Central memory CD4-positive, alpha-beta T cell (primary cell): ENCODE results near the gene MTMR2.

Source experiments
- DNase-seq: peaks from one replicate; pipeline ENCODE4 v3.0.0; 2022

The MTMR2 gene

GRCh38 chr11:95917193-95918036 is 6.5 kb downstream of the MTMR2 start:
- DNase-seq = no peak

DNA sequence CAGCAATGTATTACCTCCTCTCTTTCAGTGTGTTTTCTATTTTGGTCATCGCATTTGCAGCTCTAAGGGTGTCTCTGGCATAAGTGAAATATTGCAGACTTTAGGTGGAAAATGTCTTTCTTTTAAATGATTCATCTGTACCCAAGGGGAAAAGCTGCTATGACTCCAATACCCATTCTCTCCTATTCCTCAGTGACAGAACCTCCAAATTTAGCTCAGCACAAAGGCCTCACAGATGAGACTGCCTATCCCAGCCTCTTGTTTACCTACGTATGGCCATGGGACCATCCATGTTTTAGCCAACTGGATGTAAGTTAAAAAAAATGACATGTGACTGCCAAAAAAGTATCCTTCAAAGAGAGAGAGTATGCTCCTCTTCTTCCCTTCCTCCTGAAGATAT is 7.9 kb downstream of the MTMR2 start:
- DNase-seq = no peak

- DNase-seq = no peak
Observed at GRCh38 chr11:95915051-95915450, 8.9 kb downstream of the MTMR2 start.

DNA sequence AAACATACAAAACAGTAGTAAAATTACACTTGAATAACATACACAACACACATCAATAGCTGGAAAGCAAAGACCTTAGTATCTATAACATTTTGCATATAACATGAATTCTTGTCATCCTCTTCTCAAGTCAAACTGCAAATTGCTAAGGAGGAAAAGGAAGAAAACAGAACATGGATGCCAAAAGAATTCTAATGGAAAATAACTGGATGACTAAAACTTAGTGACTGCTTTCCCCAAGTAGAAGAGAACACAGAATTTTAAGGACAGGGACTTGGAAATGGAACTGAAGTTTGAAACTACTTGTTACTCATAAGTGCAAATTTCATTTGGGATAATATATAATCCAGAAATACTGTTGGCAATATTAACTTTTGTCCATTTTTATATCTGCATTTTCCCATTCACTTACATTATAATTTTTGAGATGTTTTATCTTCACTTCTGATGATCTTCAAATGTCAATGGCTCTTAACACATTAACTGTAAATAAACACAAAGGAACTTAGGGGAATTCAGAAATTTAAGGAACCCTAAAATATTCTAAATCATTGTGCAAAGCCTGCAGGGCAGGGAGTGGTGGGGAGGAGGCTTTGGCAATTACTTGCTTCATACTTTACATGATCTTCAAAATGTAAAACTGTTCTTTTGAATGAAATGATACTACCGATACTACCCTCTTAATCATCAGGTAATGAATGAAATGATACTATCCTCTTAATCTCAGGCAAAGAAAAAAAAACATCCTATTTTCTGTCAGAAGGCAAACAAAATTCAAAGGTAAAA is 9.9 kb downstream of the MTMR2 start:
- DNase-seq = no peak

DNA sequence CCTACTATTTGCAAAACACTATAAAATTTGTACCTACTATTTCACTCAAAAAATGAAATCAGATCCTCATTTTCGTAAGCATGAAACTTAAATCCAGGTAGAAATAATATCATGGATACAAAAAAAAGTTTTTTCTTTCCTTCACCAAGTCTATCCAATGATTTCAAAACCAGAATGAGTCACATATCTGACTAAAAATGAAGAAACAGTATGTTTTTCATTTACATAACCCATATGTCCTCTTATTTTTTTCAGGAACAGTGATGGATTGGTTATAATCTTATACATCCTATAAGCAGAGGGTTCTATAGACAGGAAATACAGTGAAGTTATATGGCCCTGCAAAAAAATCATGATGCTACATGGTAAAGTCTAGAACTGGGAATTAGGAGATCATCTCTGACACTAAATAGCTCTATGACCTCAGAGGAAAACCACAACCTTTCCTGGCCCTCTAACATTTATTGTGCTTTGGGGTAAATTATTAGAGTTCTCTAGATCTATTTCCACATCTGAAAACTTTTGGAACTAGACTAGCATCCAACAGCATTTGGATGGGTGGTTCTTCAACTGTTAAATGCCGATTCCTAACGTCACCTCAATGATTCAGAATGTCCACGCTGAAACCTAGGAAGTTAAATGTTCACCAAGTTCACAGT is 10.9 kb downstream of the MTMR2 start:
- no peak for DNase-seq

GRCh38 chr11:95911369-95911759 is 12.5 kb downstream of the MTMR2 start:
- DNase-seq = no peak

- DNase-seq = no peak
Observed at GRCh38 chr11:95910638-95911368, 13.1 kb downstream of the MTMR2 start.

DNA sequence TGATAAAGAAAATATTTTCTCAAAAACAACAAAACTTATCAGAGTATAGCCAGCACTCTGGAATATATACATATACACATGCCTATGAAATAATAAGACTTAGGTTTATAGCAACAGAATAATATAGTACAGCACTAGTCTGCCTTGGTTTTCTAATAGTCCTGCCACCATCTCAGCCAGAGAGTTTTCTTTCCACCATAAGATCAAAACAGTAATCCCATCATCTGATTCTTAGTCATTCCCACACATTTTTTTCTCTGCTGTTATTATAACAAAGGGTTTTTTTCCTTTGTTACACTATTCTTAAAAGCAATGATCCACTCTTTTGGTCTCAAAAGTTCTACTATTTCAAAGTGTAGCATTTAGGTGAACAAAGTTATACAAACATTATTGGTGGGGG is 15.1 kb downstream of the MTMR2 start:
- no peak for DNase-seq

GRCh38 chr11:95907476-95907875 is 16.4 kb downstream of the MTMR2 start:
- DNase-seq = no peak

DNA sequence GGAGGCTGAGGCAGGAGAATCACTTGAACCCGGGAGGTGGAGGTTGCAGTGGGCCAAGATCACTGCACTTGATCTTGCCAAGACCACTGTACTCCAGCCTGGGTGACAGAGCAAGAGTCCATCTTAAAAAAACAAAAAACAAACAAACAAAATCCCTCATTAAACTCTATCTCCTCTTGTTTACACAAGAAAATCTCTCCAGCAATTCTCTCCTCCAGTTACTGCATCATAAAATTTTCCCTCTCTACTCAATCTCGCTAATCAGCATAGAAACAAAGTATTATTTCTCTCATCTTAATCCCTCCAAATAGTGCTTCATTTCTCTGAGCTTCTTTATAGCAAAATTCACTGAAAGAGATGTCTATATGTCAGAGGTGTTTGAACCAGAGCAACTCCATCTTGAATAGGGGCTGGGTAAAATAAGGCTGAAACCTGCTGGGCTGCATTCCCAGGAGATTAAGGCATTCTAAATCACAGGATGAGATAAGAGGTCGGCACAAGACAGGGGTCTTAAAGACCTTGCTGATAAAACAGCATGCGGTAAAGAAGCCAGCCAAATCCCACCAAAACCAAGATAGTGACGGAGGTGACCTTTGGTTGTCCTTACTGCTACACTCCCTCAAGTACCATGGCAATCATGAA is 19.8 kb downstream of the MTMR2 start:
- DNase-seq = no peak

GRCh38 chr11:95898782-95899181 is 25.1 kb downstream of the MTMR2 start:
- DNase-seq = no peak

DNA sequence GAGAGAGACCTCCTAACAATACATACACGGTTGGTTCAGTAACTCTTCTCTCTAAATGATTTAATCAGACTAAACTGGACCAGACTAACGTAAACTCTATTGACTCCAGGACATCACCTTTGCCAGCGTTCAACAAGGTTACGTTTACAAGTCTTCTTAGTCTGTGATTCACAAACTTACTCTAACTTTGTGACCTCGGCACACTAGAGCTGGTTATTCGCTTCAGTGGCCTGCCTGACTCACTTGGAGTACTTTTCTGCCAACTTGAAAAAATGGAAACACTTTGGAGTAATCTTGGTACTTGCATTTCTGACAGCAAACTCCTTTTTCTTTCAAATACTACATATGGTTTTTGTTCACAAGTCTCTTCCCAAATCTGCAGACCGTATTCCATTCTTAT is 26.2 kb downstream of the MTMR2 start:
- DNase-seq = no peak

DNA sequence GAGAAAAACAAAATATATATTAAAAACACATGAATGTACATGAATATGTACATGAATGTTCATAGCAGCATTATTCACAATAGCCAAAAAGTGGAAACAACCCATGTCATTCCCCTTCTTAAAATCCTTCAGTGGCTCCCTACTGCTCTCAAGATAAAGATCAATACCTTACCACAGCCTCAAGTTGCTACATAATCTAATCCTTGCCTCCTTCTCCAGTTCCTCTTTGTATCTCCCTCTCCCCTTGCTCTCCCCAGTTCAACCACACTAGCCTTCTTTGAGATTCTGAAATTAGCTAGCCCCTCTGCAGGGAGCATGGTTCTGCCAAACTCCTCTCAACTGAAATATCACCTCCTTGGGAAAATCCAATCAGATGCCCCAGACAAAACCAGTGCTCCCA is 28.1 kb downstream of the MTMR2 start:
- DNase-seq = no peak

DNA sequence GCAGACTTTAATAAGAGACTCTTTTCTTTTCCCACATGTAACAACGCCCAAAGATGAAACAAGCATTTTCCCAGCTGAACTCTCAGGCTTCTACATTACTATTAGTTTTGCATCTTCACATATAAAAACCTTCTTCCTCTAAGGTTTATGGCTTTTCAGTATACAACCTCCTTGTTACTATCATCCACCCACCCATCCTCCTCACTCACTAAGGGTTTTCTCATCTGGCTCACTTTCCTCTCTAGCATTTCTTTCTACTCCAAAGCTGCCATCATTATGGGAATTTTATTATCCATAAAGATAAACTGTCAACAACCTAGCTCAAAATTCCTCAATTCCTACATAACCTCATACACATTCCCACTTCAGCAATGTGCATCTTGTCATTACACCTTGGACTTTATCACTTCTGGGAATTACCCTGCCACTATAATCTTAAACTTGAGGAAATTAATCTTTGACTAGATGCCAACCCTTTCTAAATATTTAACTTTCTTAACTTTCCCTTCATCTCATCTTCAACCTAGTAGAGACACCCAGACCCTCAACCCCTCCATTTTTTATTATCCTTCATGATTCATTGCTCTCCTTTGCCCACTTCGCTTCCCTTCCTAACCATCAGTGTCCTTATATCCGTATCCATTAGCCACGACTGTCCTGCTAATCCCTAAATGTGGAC is 30.9 kb downstream of the MTMR2 start:
- DNase-seq = no peak

- no peak for DNase-seq
Observed at GRCh38 chr11:95892492-95892891, 31.4 kb downstream of the MTMR2 start.

GRCh38 chr11:95891423-95892170 is 32.3 kb downstream of the MTMR2 start:
- no peak for DNase-seq

- no peak for DNase-seq
Observed at GRCh38 chr11:95888852-95889251, 35.1 kb downstream of the MTMR2 start.

DNA sequence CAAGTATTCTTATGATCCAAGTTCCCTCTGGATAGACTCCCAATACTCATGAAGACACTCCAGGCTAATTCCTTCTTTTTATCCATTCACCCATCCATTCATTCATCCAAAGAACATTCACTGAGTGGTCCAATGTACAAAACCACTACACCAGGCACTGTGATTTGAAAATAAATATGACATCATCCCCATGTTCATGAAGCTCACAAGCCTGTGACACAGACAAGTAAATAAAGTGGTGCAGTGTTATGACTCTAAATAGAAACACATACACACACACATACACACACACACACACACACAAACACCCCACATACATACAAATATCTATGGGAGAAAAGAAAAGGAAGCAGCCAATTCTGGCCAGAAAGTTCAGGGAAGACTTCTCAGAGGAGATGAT is 35.5 kb downstream of the MTMR2 start:
- no peak for DNase-seq

- DNase-seq = no peak
Observed at GRCh38 chr11:95886462-95886861, 37.4 kb downstream of the MTMR2 start.

DNA sequence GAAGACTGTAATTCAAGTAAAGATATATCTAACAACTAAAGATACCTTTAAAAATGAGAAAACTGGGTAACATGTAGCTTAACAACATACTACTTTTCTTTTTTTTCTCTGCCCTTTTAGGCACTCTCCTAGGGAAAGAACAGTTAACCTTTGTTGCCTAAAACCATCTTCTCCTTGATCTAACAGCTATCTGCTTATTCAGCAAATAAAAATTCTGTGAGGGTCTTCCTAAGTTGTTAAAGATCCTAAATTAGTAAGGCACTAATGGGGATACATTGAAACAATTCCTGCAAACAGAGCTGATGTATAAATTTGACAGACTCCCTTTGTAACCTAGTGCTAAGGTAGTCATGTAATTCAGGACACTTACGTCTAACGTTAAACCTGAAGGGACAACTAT is 39.1 kb downstream of the MTMR2 start:
- no peak for DNase-seq

DNA sequence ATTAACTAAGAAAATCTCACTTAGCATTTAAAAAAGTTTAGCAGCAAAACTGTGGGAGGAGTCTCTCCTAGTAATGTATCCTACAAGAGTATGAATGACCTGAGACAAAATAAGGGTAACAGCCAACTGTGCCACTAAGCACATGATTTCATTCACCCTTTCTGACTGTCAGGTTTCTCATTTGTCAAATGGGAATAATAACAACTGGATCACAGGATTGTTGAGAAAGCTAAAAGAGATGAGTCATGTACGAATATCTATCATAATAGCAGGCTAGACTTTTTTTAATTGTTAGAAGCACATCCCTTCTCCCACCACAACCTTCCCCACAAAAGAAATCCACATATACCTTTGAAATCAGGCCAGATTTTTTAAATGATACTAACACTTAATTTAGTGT is 39.5 kb downstream of the MTMR2 start:
- DNase-seq = no peak
